Astrocyte (in vitro differentiated cells and primary cell): ENCODE measurements around the gene ADAMTSL5. TPM values are rescaled to one million over a fixed set of nuclear protein-coding genes. Genes with fewer than 3 reads are reported as not detected.
A peak's percentile ranks its signal among the peaks of the same experiment; 100 is the strongest.

Experiments
- DNase-seq: peaks from one replicate; pipeline ENCODE4 v3.0.0-alpha.2; 2010; ENCODE audit warnings: low read depth
- FAIRE-seq: peaks from 2 replicates; lab custom pipeline; 2011; peaks lifted over from hg19 to GRCh38; lab: Jason Lieb, UNC
- H2AFZ ChIP-seq: 2 replicates; pipeline ENCODE4 v1.6.0; 2012; ENCODE audit warnings: low read depth, low read length, inconsistent platforms
- H3K27ac ChIP-seq: 2 replicates; pipeline ENCODE4 v1.5.1; 2011; ENCODE audit warnings: low read depth, low read length, inconsistent platforms
- H3K27me3 ChIP-seq: 2 replicates; pipeline ENCODE4 v1.6.0; 2011; ENCODE audit warnings: low read length, inconsistent platforms; ENCODE audit not compliant: insufficient read depth
- H3K36me3 ChIP-seq: 2 replicates; pipeline ENCODE4 v1.5.1; 2011; ENCODE audit warnings: low read length, inconsistent platforms; ENCODE audit not compliant: insufficient read depth
- H3K4me1 ChIP-seq: 2 replicates; pipeline ENCODE4 v1.5.1; 2011; ENCODE audit warnings: low read length, inconsistent platforms; ENCODE audit not compliant: insufficient read depth
- H3K4me2 ChIP-seq: 2 replicates; pipeline ENCODE4 v1.6.0; 2012; ENCODE audit warnings: low read length, inconsistent platforms
- H3K4me3 ChIP-seq: 2 replicates; pipeline ENCODE4 v1.5.1; 2011; ENCODE audit warnings: low read depth, mild to moderate bottlenecking, low read length, inconsistent platforms; ENCODE audit not compliant: insufficient read depth
- H3K79me2 ChIP-seq: 2 replicates; pipeline ENCODE4 v1.6.0; 2012; ENCODE audit warnings: mild to moderate bottlenecking, low read length, inconsistent platforms; ENCODE audit not compliant: insufficient read depth
- H3K9ac ChIP-seq: 2 replicates; pipeline ENCODE4 v1.6.0; 2012; ENCODE audit warnings: mild to moderate bottlenecking, low read length, inconsistent platforms
- H3K9me3 ChIP-seq: 2 replicates; pipeline ENCODE4 v1.5.1; 2012; ENCODE audit warnings: low read depth, mild to moderate bottlenecking, low read length, inconsistent platforms; ENCODE audit not compliant: insufficient read depth
- H4K20me1 ChIP-seq: 2 replicates; pipeline ENCODE4 v1.6.0; 2012; ENCODE audit warnings: low read length, inconsistent platforms; ENCODE audit not compliant: insufficient read depth
- H3K27ac Mint-ChIP-seq: one replicate; pipeline ENCODE4 v1.8.0; 2021; ENCODE audit warnings: mild to moderate bottlenecking, mixed read lengths; ENCODE audit not compliant: unreplicated experiment
- H3K27me3 Mint-ChIP-seq: one replicate; pipeline ENCODE4 v1.8.0; 2021; ENCODE audit warnings: low read depth, mixed read lengths; ENCODE audit not compliant: unreplicated experiment
- H3K36me3 Mint-ChIP-seq: one replicate; pipeline ENCODE4 v1.8.0; 2021; ENCODE audit warnings: low read depth, mixed read lengths; ENCODE audit not compliant: unreplicated experiment
- H3K4me1 Mint-ChIP-seq: one replicate; pipeline ENCODE4 v1.8.0; 2021; ENCODE audit warnings: low read depth, mixed read lengths; ENCODE audit not compliant: unreplicated experiment
- H3K4me3 Mint-ChIP-seq: one replicate; pipeline ENCODE4 v1.8.0; 2021; ENCODE audit warnings: mild to moderate bottlenecking, moderate library complexity, mixed read lengths; ENCODE audit not compliant: unreplicated experiment
- H3K9me3 Mint-ChIP-seq: one replicate; pipeline ENCODE4 v1.8.0; 2021; ENCODE audit warnings: mild to moderate bottlenecking, mixed read lengths; ENCODE audit not compliant: unreplicated experiment
- CTCF ChIP-seq: IDR thresholded peaks from 2 replicates; pipeline ENCODE4 v1.5.1; 2011; ENCODE audit warnings: low read depth, mild to moderate bottlenecking, inconsistent platforms, low read length, moderate library complexity; ENCODE audit not compliant: insufficient read depth
- EZH2 ChIP-seq: IDR thresholded peaks from 2 replicates; pipeline ENCODE4 v1.6.1; 2012; ENCODE audit warnings: mild to moderate bottlenecking, low read length, inconsistent platforms; ENCODE audit not compliant: insufficient read depth
- total RNA-seq: library from RNA; stranded (reverse); gene quantifications from 2 replicates; pipeline ENCODE4 v1.2.1, GENCODE V29; 2021

ADAMTSL5 gene
- total RNA-seq, 1 donor from 2014 or later = 5.5 TPM

GRCh38 chr19:1503925-1504773 lies 8.7 kb downstream of the ADAMTSL5 start:
- no peaks in the 10 kb centered on the region for H3K79me2 ChIP-seq
- peaks cover 7% of the 10 kb centered on the region for H3K36me3 Mint-ChIP-seq
- no peak overlapping the region for H3K4me3 Mint-ChIP-seq
- no peaks in the 10 kb centered on the region for H4K20me1 ChIP-seq
- TF ChIP-seq EZH2 (no peak), CTCF (no peak)
- H3K36me3 ChIP-seq = no peaks in the 10 kb centered on the region
- no peak overlapping the region for H2AFZ ChIP-seq
- no peak overlapping the region for H3K9ac ChIP-seq
- H3K27me3 Mint-ChIP-seq = peaks cover 5% of the 10 kb centered on the region
- H3K4me2 ChIP-seq = no peak overlapping the region
- DNase-seq (no peak), FAIRE-seq (no peak)
- peaks cover 5% of the 10 kb centered on the region for H3K9me3 ChIP-seq
- H3K27me3 ChIP-seq = peaks cover 18% of the 10 kb centered on the region
- peaks cover 8% of the 10 kb centered on the region for H3K9me3 Mint-ChIP-seq
- H3K4me3 ChIP-seq = no peak overlapping the region
- H3K4me1 ChIP-seq = no peaks in the 10 kb centered on the region
- H3K27ac Mint-ChIP-seq = no peak overlapping the region
- no peak overlapping the region for H3K27ac ChIP-seq
- H3K4me1 Mint-ChIP-seq = no peaks in the 10 kb centered on the region

GRCh38 chr19:1503089-1503924 lies 9.5 kb downstream of the ADAMTSL5 start:
- Histone ChIP-seq H2AFZ (no peak overlapping the region), H3K27ac (no peak overlapping the region), H3K4me2 (peak overlapping the region; percentile 26), H3K4me1 (no peaks in the 10 kb centered on the region), H3K36me3 (no peaks in the 10 kb centered on the region), H3K4me3 (peak overlapping the region; percentile 5), H3K9ac (no peak overlapping the region), H3K79me2 (no peaks in the 10 kb centered on the region), H4K20me1 (no peaks in the 10 kb centered on the region), H3K27me3 (peaks cover 18% of the 10 kb centered on the region), H3K9me3 (no peaks in the 10 kb centered on the region)
- Mint-ChIP-seq H3K4me3 (no peak overlapping the region), H3K27me3 (peaks cover 5% of the 10 kb centered on the region), H3K36me3 (peaks cover 7% of the 10 kb centered on the region), H3K9me3 (peaks cover 8% of the 10 kb centered on the region), H3K4me1 (no peaks in the 10 kb centered on the region), H3K27ac (no peak overlapping the region)
- no peak for DNase-seq
- no peak for FAIRE-seq
- TF ChIP-seq CTCF = peak; percentile 32
- TF ChIP-seq EZH2 = peak; percentile 60
